H9 (cell line): Measurements from ENCODE around the gene NUP58. TPM values are rescaled to one million over a fixed set of nuclear protein-coding genes. Genes with fewer than 3 reads are reported as not detected.

Source experiments
- DNase-seq: peaks from one replicate; pipeline ENCODE4 v3.0.0-alpha.2; 2017
- H2AFZ ChIP-seq: one replicate; pipeline ENCODE4 v1.6.1; 2013; ENCODE audit warnings: mild to moderate bottlenecking, low read length, control low read depth, moderate library complexity
- H2AK5ac ChIP-seq: 2 replicates; pipeline ENCODE4 v1.6.1; 2013; ENCODE audit warnings: low read length, control low read depth, mixed read lengths; ENCODE audit not compliant: insufficient read length
- H2BK120ac ChIP-seq: one replicate; pipeline ENCODE4 v1.6.1; 2013; ENCODE audit warnings: low read depth, mild to moderate bottlenecking, low read length, control low read depth, inconsistent platforms; ENCODE audit not compliant: poor library complexity, severe bottlenecking
- H2BK12ac ChIP-seq: 2 replicates; pipeline ENCODE4 v1.6.1; 2013; ENCODE audit warnings: low read length, control low read depth, mixed read lengths, low read depth; ENCODE audit not compliant: insufficient read length
- H2BK15ac ChIP-seq: 2 replicates; pipeline ENCODE4 v1.6.1; 2013; ENCODE audit warnings: low read depth, low read length, control low read depth
- H2BK20ac ChIP-seq: one replicate; pipeline ENCODE4 v1.6.1; 2013; ENCODE audit warnings: low read depth, mild to moderate bottlenecking, low read length, control low read depth, inconsistent platforms; ENCODE audit not compliant: poor library complexity, severe bottlenecking
- H2BK5ac ChIP-seq: 2 replicates; pipeline ENCODE4 v1.6.1; 2013; ENCODE audit warnings: low read length, control low read depth, mixed read lengths; ENCODE audit not compliant: insufficient read length
- H3K14ac ChIP-seq: 2 replicates; pipeline ENCODE4 v1.6.1; 2013; ENCODE audit warnings: low read length, control low read depth; ENCODE audit not compliant: insufficient read depth
- H3K18ac ChIP-seq: 2 replicates; pipeline ENCODE4 v1.6.1; 2013; ENCODE audit warnings: low read depth, mild to moderate bottlenecking, mixed read lengths, low read length, control low read depth; ENCODE audit not compliant: insufficient read length
- H3K23ac ChIP-seq: 2 replicates; pipeline ENCODE4 v1.6.1; 2013; ENCODE audit warnings: low read length, control low read depth, mixed read lengths, low read depth; ENCODE audit not compliant: insufficient read length
- H3K23me2 ChIP-seq: 2 replicates; pipeline ENCODE4 v1.6.1; 2013; ENCODE audit warnings: low read depth, mild to moderate bottlenecking, mixed read lengths, low read length, control low read depth; ENCODE audit not compliant: insufficient read length, poor library complexity, severe bottlenecking
- H3K27ac ChIP-seq: 2 replicates; pipeline ENCODE4 v1.5.1; 2013; ENCODE audit warnings: low read length, control low read depth, mixed read lengths, low read depth; ENCODE audit not compliant: insufficient read length
- H3K27me3 ChIP-seq: 2 replicates; pipeline ENCODE4 v1.6.1; 2013; ENCODE audit warnings: low read length, control low read depth, inconsistent platforms; ENCODE audit not compliant: insufficient read depth
- H3K4ac ChIP-seq: 2 replicates; pipeline ENCODE4 v1.6.1; 2013; ENCODE audit warnings: low read depth, mild to moderate bottlenecking, control low read depth, inconsistent platforms, low read length, moderate library complexity
- H3K4me1 ChIP-seq: 2 replicates; pipeline ENCODE4 v1.6.1; 2013; ENCODE audit warnings: low read length, control low read depth, inconsistent platforms; ENCODE audit not compliant: insufficient read depth
- H3K4me2 ChIP-seq: 2 replicates; pipeline ENCODE4 v1.6.1; 2013; ENCODE audit warnings: low read length, control low read depth, mixed read lengths; ENCODE audit not compliant: insufficient read length, insufficient read depth
- H3K56ac ChIP-seq: 2 replicates; pipeline ENCODE4 v1.6.1; 2013; ENCODE audit warnings: low read depth, mild to moderate bottlenecking, mixed read lengths, low read length, control low read depth; ENCODE audit not compliant: insufficient read length
- H3K79me1 ChIP-seq: 2 replicates; pipeline ENCODE4 v1.6.1; 2013; ENCODE audit warnings: low read depth, mild to moderate bottlenecking, moderate library complexity, low read length, control low read depth, inconsistent platforms; ENCODE audit not compliant: insufficient read depth, poor library complexity, severe bottlenecking
- H3K79me2 ChIP-seq: 2 replicates; pipeline ENCODE4 v1.6.1; 2013; ENCODE audit warnings: low read length, control low read depth, inconsistent platforms; ENCODE audit not compliant: insufficient read depth
- H3K9ac ChIP-seq: 2 replicates; pipeline ENCODE4 v1.6.1; 2013; ENCODE audit warnings: low read length, control low read depth, mixed read lengths; ENCODE audit not compliant: insufficient read length; ENCODE audit errors: extremely low read depth
- H3K9me3 ChIP-seq: one replicate; pipeline ENCODE4 v1.6.1; 2013; ENCODE audit warnings: low read depth, low read length, inconsistent platforms; ENCODE audit not compliant: control insufficient read depth
- H3T11ph ChIP-seq: one replicate; pipeline ENCODE4 v1.6.1; 2013; ENCODE audit warnings: mild to moderate bottlenecking, low read length, control low read depth, inconsistent platforms
- H4K20me1 ChIP-seq: one replicate; pipeline ENCODE4 v1.6.1; 2013; ENCODE audit not compliant: control insufficient read depth, insufficient read length, insufficient read depth
- H4K5ac ChIP-seq: 2 replicates; pipeline ENCODE4 v1.6.1; 2013; ENCODE audit warnings: low read depth, mild to moderate bottlenecking, mixed read lengths, low read length, control low read depth; ENCODE audit not compliant: insufficient read length
- H4K8ac ChIP-seq: replicated peaks from 2 replicates; pipeline ENCODE4 v1.6.1; 2013; ENCODE audit warnings: low read length, control low read depth, mixed read lengths, low read depth; ENCODE audit not compliant: insufficient read length
- H4K91ac ChIP-seq: 2 replicates; pipeline ENCODE4 v1.6.1; 2013; ENCODE audit warnings: low read depth, mild to moderate bottlenecking, moderate library complexity, mixed read lengths, low read length, control low read depth; ENCODE audit not compliant: insufficient read length
- H3K27ac Mint-ChIP-seq, 3 experiments: 2 replicates in 2 of 3; 3 replicates in 1 of 3; pipeline ENCODE4 v1.8.0; 2020 to 2021; ENCODE audit warnings: mixed read lengths in 3 of 3, mild to moderate bottlenecking in 1 of 3, moderate library complexity in 1 of 3
- H3K27me3 Mint-ChIP-seq: 2 replicates; pipeline ENCODE4 v1.8.0; 2021; ENCODE audit warnings: low read depth, mild to moderate bottlenecking, moderate library complexity, mixed read lengths
- H3K36me3 Mint-ChIP-seq, 3 experiments: 2 replicates in 2 of 3; 3 replicates in 1 of 3; pipeline ENCODE4 v1.8.0; 2020 to 2021; ENCODE audit warnings: low read depth in 3 of 3, mixed read lengths in 3 of 3; ENCODE audit not compliant: insufficient read depth in 1 of 3
- H3K4me1 Mint-ChIP-seq, 2 experiments: 2 replicates each; pipeline ENCODE4 v1.8.0; 2020; ENCODE audit warnings: mixed read lengths in 2 of 2
- H3K4me3 Mint-ChIP-seq, 2 experiments: 2 replicates in 1 of 2; 3 replicates in 1 of 2; pipeline ENCODE4 v1.8.0; 2020 to 2021; ENCODE audit warnings: mild to moderate bottlenecking in 2 of 2, mixed read lengths in 2 of 2, moderate library complexity in 1 of 2
- H3K9me3 Mint-ChIP-seq, 2 experiments: 2 replicates in 1 of 2; 3 replicates in 1 of 2; pipeline ENCODE4 v1.8.0; 2020; ENCODE audit warnings: mild to moderate bottlenecking in 2 of 2, mixed read lengths in 2 of 2, moderate library complexity in 1 of 2
- WGBS: extraction: QIAGEN DNeasy Blood & Tissue Kit; methylation state at CpG from one replicate; pipeline ENCODE4 v1.1.7; 2013; ENCODE audit warnings: missing lambda C conversion rate, low lambda C conversion rate, mixed read lengths; ENCODE audit not compliant: insufficient read length; ENCODE audit errors: extremely low coverage; 5-methylcytosine and 5-hydroxymethylcytosine counted together
- total RNA-seq: library from RNA; stranded (reverse); gene quantifications from 2 replicates; pipeline ENCODE4 v1.2.1, GENCODE V29; 2021
- TF ChIP-seq, protein P1 (sequence below): fragments of 200-600 bp; sonication (generic); conservative IDR thresholded peaks from 3 replicates; pipeline ENCODE4 v1.8.0; 2021; ENCODE audit warnings: antibody characterized with exemption, mild to moderate bottlenecking

NUP58 gene
- total RNA-seq, 1 experiment from 2014 or later, result 77.6 TPM

DNA sequence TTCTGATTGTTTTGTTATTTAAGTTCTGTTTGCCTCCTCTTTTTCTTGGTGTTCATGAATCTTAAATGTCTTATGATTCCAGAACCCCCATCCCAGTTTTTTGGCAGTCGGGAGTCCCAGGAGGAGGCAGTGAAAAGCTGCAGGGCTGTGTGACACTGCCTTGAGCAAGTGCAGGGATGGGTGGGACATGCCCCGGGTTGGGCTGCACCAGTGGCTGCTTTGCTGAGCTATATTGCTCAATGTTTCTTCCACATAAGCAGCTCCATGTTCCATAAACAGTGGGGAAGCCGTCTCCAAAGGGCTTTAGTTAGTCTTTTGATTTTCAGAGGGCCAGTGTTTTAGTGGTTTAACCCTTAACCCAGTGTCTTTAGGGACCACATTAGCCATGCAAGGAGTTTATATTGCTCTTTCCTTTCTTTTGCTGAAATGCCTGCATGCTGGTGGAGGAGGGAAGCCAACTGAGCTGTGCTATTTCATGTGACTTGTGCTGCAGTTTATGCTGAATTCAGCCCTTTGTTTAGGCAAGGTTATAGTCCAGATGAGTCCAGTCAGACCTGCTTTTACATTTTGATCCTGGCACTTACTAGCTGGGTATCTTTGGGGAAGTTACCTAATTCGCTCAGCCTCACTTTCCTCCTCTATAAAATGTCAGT is 83.5 kb downstream of the NUP58 start:
- Histone ChIP-seq H2BK5ac (no peak overlapping the region), H2BK12ac (no peak overlapping the region), H3K4me2 (no peak overlapping the region), H3K27me3 (no peaks in the 10 kb centered on the region), H3T11ph (no peak overlapping the region), H3K79me1 (no peaks in the 10 kb centered on the region), H2AFZ (peak overlapping the region; percentile 86), H3K79me2 (no peaks in the 10 kb centered on the region), H4K20me1 (no peaks in the 10 kb centered on the region), H3K4ac (no peak overlapping the region), H3K9ac (no peak overlapping the region), H2BK20ac (no peak overlapping the region), H3K23ac (no peak overlapping the region), H3K9me3 (no peaks in the 10 kb centered on the region), H3K14ac (no peak overlapping the region), H3K4me1 (no peaks in the 10 kb centered on the region; the same call in 1 of the 2 replicates), H3K18ac (no peak overlapping the region), H3K27ac (no peak overlapping the region), H4K5ac (no peak overlapping the region), H3K56ac (no peak overlapping the region), H3K23me2 (no peaks in the 10 kb centered on the region), H4K8ac (no peak overlapping the region), H2BK15ac (no peak overlapping the region), H4K91ac (no peak overlapping the region), H2BK120ac (no peak overlapping the region), H2AK5ac (no peak overlapping the region)
- peaks cover 2% of the 10 kb centered on the region; the same call in 1 of the 2 replicates for H3K27me3 Mint-ChIP-seq
- DNase-seq, result no peak
- peaks cover 2 to 3% of the 10 kb centered on the region in 2 experiments; a peak in 2 of 5 replicates for H3K9me3 Mint-ChIP-seq
- H3K27ac Mint-ChIP-seq, result no peak overlapping the region; a peak in 1 of 7 replicates
- TF ChIP-seq, protein P1, sequence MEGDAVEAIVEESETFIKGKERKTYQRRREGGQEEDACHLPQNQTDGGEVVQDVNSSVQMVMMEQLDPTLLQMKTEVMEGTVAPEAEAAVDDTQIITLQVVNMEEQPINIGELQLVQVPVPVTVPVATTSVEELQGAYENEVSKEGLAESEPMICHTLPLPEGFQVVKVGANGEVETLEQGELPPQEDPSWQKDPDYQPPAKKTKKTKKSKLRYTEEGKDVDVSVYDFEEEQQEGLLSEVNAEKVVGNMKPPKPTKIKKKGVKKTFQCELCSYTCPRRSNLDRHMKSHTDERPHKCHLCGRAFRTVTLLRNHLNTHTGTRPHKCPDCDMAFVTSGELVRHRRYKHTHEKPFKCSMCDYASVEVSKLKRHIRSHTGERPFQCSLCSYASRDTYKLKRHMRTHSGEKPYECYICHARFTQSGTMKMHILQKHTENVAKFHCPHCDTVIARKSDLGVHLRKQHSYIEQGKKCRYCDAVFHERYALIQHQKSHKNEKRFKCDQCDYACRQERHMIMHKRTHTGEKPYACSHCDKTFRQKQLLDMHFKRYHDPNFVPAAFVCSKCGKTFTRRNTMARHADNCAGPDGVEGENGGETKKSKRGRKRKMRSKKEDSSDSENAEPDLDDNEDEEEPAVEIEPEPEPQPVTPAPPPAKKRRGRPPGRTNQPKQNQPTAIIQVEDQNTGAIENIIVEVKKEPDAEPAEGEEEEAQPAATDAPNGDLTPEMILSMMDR, result no peak
- WGBS, result no CpG with 5 or more reads among the region's 4 CpGs
- 0 out of 7 replicates have a peak, but pooled peaks cover 0 to 2% (median 0%) of the 10 kb centered on the region in 3 experiments for H3K36me3 Mint-ChIP-seq
- peaks cover 10 to 12% of the 10 kb centered on the region in 2 experiments for H3K4me1 Mint-ChIP-seq
- H3K4me3 Mint-ChIP-seq, result no peak overlapping the region
